NCI-H1105 (cell line): ENCODE measurements around the gene ADAMTSL2.

Experiments used
- DNase-seq: peaks from one replicate; lab custom pipeline; 2025; lab: John Stamatoyannopoulos, UW

ADAMTSL2 gene

GRCh38 chr9:133535306-133535877 lies 888 bp downstream of the ADAMTSL2 start:
- DNase-seq, result no peak

- DNase-seq, result no peak
Measured at GRCh38 chr9:133536080-133536479, 1.6 kb downstream of the ADAMTSL2 start.

- DNase-seq, result no peak
Measured at GRCh38 chr9:133536536-133536935, 2.0 kb downstream of the ADAMTSL2 start.

GRCh38 chr9:133537257-133537656 lies 2.8 kb downstream of the ADAMTSL2 start:
- DNase-seq, result no peak

- DNase-seq, result no peak
Measured at GRCh38 chr9:133538176-133538575, 3.7 kb downstream of the ADAMTSL2 start.

- no peak for DNase-seq
Measured at GRCh38 chr9:133538851-133539833, 4.6 kb downstream of the ADAMTSL2 start.

- no peak for DNase-seq
Measured at GRCh38 chr9:133539991-133540697, 5.6 kb downstream of the ADAMTSL2 start.

- no peak for DNase-seq
Measured at GRCh38 chr9:133540698-133541025, 6.2 kb downstream of the ADAMTSL2 start.

GRCh38 chr9:133542002-133542401 lies 7.5 kb downstream of the ADAMTSL2 start:
- DNase-seq, result no peak

GRCh38 chr9:133543772-133544467 lies 9.4 kb downstream of the ADAMTSL2 start:
- DNase-seq, result no peak

GRCh38 chr9:133545494-133546286 lies 11.2 kb downstream of the ADAMTSL2 start:
- DNase-seq, result no peak

GRCh38 chr9:133546287-133546680 lies 11.8 kb downstream of the ADAMTSL2 start:
- DNase-seq, result no peak

GRCh38 chr9:133547116-133547515 lies 12.6 kb downstream of the ADAMTSL2 start:
- DNase-seq, result no peak

- no peak for DNase-seq
Measured at GRCh38 chr9:133551446-133551845, 16.9 kb downstream of the ADAMTSL2 start.

GRCh38 chr9:133552236-133552635 lies 17.7 kb downstream of the ADAMTSL2 start:
- DNase-seq, result no peak

- DNase-seq, result no peak
Measured at GRCh38 chr9:133553123-133553522, 18.6 kb downstream of the ADAMTSL2 start.

- DNase-seq, result no peak
Measured at GRCh38 chr9:133553973-133554713, 19.6 kb downstream of the ADAMTSL2 start.

- no peak for DNase-seq
Measured at GRCh38 chr9:133554729-133555128, 20.2 kb downstream of the ADAMTSL2 start.

GRCh38 chr9:133556354-133556753 lies 21.9 kb downstream of the ADAMTSL2 start:
- DNase-seq, result no peak

GRCh38 chr9:133557581-133557980 lies 23.1 kb downstream of the ADAMTSL2 start:
- DNase-seq, result no peak
